Esophagus squamous epithelium (tissue), 5 donors: Measurements from ENCODE around the gene BRI3BP. TPM values are rescaled to one million over a fixed set of nuclear protein-coding genes. Genes with fewer than 3 reads are reported as not detected.
"Not testable (repeated sequence)": the region's sequence is repeated elsewhere in the genome, so short reads cannot be mapped to it uniquely, and the experiment has no call there.

Experiments used
- DNase-seq: peaks from one replicate; lab custom pipeline; 2025; lab: John Stamatoyannopoulos, UW
- H3K27ac ChIP-seq, 4 donors: fragments of 200-600 bp; sonication (generic); one replicate each; pipeline ENCODE4 v1.5.1; 2016 to 2019; ENCODE audit warnings: mild to moderate bottlenecking in 1 of 4
- H3K27me3 ChIP-seq, 4 donors: fragments of 200-600 bp; sonication (generic); 1 replicate in 3 of 4; 2 replicates in 1 of 4; pipeline versions ENCODE4 v1.5.1 to v1.6.0; 2017 to 2021; ENCODE audit warnings: antibody characterized with exemption in 1 of 4
- H3K36me3 ChIP-seq, 3 donors: fragments of 200-600 bp; sonication (generic); one replicate each; pipeline ENCODE4 v1.5.1; 2016 to 2019
- H3K4me1 ChIP-seq, 3 donors: fragments of 200-600 bp; sonication (generic); one replicate each; pipeline ENCODE4 v1.5.1; 2017 to 2019
- H3K4me3 ChIP-seq, 4 donors: fragments of 200-600 bp; sonication (generic); 1 replicate in 3 of 4; 2 replicates in 1 of 4; pipeline ENCODE4 v1.5.1; 2016 to 2019; ENCODE audit warnings: mild to moderate bottlenecking in 2 of 4, moderate library complexity in 1 of 4
- H3K9me3 ChIP-seq, 3 donors: fragments of 200-600 bp; sonication (generic); one replicate each; pipeline ENCODE4 v1.5.1; 2016 to 2019
- POLR2A ChIP-seq, 4 donors: fragments of 450-650 bp; IDR thresholded peaks; one replicate each; pipeline ENCODE4 v1.6.1; 2017; ENCODE audit warnings: antibody characterized with exemption in 4 of 4, mild to moderate bottlenecking in 4 of 4, moderate library complexity in 3 of 4
- WGBS, 2 donors: methylation state at CpG; one replicate each; pipeline ENCODE4 v1.1.5; 2018; 5-methylcytosine and 5-hydroxymethylcytosine counted together
- intact Hi-C: fragments of 100-400 bp; cut with DNase I; formaldehyde crosslinking; loops from one replicate; pipeline ENCODE4 v1.15.0; 2022
- total RNA-seq, 4 donors: library from RNA; depleted of rRNA; stranded (reverse); fragments of >200 nt; gene quantifications; one replicate each; pipeline ENCODE4 v1.1.0, GENCODE V29; 2016
- TF ChIP-seq, protein P1 (sequence below), 6 experiments: fragments of 450-650 bp in 4 of 6; fragments of 200-600 bp in 2 of 6; sonication (generic) in 2 of 6; IDR thresholded peaks; one replicate each; pipeline ENCODE4 v1.5.1; 2016 to 2019; ENCODE audit warnings: antibody characterized with exemption in 6 of 6, mild to moderate bottlenecking in 4 of 6, moderate library complexity in 4 of 6
- donor health status: DM: yes; HTN: yes; CAD: no.

The BRI3BP gene
- total RNA-seq, 4 donors from 2014 or later: 9.7 to 23.4 (median 14.9) TPM

DNA sequence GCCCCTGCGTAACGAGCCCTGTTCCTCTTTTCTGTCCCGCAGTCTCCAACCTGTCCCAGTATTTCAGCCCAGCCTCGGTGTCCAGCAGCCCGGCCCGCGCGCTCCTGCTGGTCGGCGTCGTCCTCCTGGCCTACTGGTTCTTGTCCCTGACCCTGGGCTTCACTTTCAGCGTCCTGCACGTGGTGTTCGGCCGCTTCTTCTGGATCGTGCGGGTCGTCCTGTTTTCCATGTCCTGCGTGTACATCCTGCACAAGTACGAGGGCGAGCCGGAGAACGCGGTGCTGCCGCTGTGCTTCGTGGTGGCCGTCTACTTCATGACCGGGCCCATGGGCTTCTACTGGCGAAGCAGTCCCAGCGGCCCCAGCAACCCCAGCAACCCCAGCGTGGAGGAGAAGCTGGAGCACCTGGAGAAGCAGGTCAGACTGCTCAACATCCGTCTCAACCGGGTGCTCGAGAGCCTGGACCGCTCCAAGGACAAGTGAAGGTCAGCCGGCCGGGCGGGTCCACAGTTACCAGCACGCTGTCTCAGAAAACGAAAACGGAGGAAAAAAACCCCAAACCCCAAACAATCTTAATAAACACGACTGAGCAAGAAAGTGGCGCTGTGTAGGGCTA is 31.6 kb downstream of the BRI3BP start:
- intact Hi-C loops: no loop called here
- Histone ChIP-seq H3K27ac (no peak overlapping the region), H3K36me3 (peaks cover 0 to 26% (median 0%) of the 10 kb centered on the region in 3 donors), H3K9me3 (no peaks in the 10 kb centered on the region), H3K4me1 (no peaks in the 10 kb centered on the region), H3K27me3 (no peaks in the 10 kb centered on the region), H3K4me3 (no peak overlapping the region)
- TF ChIP-seq POLR2A (IDR thresholded peaks at IDR 0.05): no peak
- TF ChIP-seq, protein P1, sequence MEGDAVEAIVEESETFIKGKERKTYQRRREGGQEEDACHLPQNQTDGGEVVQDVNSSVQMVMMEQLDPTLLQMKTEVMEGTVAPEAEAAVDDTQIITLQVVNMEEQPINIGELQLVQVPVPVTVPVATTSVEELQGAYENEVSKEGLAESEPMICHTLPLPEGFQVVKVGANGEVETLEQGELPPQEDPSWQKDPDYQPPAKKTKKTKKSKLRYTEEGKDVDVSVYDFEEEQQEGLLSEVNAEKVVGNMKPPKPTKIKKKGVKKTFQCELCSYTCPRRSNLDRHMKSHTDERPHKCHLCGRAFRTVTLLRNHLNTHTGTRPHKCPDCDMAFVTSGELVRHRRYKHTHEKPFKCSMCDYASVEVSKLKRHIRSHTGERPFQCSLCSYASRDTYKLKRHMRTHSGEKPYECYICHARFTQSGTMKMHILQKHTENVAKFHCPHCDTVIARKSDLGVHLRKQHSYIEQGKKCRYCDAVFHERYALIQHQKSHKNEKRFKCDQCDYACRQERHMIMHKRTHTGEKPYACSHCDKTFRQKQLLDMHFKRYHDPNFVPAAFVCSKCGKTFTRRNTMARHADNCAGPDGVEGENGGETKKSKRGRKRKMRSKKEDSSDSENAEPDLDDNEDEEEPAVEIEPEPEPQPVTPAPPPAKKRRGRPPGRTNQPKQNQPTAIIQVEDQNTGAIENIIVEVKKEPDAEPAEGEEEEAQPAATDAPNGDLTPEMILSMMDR (IDR thresholded peaks at IDR 0.05): no peak
- no peak for DNase-seq
- 92 to 94% methylated on average over 37 to 40 of the region's 43 CpGs for WGBS, 2 donors

DNA sequence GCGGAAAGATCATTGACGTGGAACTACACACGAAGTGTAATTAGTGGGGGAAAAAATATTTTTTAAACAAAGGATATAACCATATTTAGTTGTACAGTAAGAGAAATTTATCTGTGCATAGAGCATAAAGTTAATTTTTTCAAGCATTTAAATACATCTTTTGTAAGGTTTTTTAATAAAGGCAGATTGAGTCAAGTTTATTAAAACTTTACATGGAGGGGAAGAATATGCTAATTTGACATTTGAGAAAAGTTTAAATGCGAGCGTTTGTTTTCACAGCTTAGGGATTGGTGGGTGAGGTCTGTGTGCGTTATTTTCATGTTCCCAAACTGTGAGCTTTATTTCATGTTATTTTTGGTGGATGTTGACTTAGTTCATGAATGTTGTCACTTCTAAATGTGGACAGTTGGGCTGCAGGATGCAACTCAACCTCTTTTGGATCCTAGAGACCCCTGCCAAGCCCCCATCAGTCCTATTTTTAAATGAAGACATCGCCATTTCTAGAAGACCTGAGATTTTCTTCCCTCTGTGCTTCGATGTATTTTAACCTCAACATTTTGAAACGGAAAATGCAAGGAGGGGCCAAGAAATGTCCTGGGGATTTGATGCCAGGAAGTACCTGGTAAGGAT is 32.3 kb downstream of the BRI3BP start:
- no peak for TF ChIP-seq POLR2A (IDR thresholded peaks at IDR 0.05)
- TF ChIP-seq, protein P1 (IDR thresholded peaks at IDR 0.05): no peak
- H3K27ac ChIP-seq: no peak overlapping the region
- intact Hi-C loops: no loop called here
- peaks cover 0 to 26% (median 0%) of the 10 kb centered on the region in 3 donors for H3K36me3 ChIP-seq
- no peaks in the 10 kb centered on the region for H3K4me1 ChIP-seq
- H3K27me3 ChIP-seq: no peaks in the 10 kb centered on the region
- WGBS, 2 donors: 87 to 88% methylated on average over 9 of the region's 9 CpGs
- no peak overlapping the region for H3K4me3 ChIP-seq
- H3K9me3 ChIP-seq: no peaks in the 10 kb centered on the region
- DNase-seq: no peak

DNA sequence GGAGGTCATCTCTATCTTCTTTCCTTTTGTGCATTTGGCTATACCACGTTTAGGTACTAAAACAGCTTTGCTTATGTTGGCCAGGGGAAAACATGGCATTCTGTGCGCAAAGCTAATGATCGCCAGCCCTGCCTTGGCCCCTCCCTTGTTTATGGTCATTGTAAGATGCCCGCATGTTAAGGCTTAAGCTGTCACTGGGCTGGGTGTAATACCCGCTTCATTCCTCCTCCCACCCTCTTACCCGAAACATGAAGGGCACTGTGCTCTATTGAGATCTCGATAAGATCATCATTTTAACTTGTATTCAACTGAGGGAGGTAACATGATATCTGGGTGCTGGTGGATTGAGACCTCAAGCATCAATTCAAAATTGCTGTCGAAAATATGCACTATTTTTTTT is 34.7 kb downstream of the BRI3BP start:
- WGBS, 2 donors: 85 to 93% methylated on average over 8 of the region's 8 CpGs
- no peaks in the 10 kb centered on the region for H3K9me3 ChIP-seq
- DNase-seq: no peak

DNA sequence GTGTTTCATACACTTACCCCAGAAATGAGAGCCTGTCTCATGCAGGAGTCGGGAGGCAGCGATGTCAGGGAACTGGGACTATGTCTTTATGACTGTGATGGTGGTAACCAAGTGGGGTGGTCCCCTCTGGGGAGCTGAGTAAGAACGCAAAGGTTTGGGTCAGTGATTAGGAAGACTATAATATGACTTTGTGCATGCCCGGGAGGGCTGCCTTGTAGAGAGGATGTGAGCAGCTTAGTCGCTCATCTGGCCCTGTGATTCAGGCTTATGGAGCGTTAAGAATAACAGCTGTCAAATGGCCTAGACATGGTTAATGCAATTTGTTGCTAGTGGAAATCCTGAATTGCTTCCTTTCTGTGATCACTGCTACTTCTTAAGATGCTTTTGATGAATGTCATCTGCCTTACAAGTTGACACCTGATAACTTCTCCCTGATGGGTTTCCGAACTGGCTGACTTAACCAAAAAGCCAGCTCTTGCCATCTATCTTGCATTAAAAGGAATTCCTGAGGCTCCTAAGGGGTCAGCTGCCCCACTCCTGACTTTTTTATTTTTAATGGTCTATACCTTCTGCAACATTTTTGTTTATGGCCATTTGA is 36.4 kb downstream of the BRI3BP start:
- Histone ChIP-seq H3K4me3 (no peak overlapping the region), H3K27me3 (no peaks in the 10 kb centered on the region), H3K36me3 (peaks cover 0 to 16% (median 0%) of the 10 kb centered on the region in 3 donors), H3K27ac (no peak overlapping the region), H3K9me3 (no peaks in the 10 kb centered on the region), H3K4me1 (no peaks in the 10 kb centered on the region)
- TF ChIP-seq, protein P1 (IDR thresholded peaks at IDR 0.05): no peak
- no peak for DNase-seq
- WGBS, 2 donors: 85 to 93% methylated on average over 7 of the region's 7 CpGs
- intact Hi-C loops: no loop called here

More for the DNA sequence above, 34.7 kb downstream of the BRI3BP start:
- Histone ChIP-seq H3K4me1 (no peaks in the 10 kb centered on the region), H3K36me3 (peaks cover 0 to 23% (median 0%) of the 10 kb centered on the region in 3 donors), H3K4me3 (no peak overlapping the region), H3K27me3 (no peaks in the 10 kb centered on the region), H3K27ac (no peak overlapping the region)
- no peak for TF ChIP-seq POLR2A (IDR thresholded peaks at IDR 0.05)
- TF ChIP-seq, protein P1 (IDR thresholded peaks at IDR 0.05): no peak
- intact Hi-C loops: no loop called here

DNA sequence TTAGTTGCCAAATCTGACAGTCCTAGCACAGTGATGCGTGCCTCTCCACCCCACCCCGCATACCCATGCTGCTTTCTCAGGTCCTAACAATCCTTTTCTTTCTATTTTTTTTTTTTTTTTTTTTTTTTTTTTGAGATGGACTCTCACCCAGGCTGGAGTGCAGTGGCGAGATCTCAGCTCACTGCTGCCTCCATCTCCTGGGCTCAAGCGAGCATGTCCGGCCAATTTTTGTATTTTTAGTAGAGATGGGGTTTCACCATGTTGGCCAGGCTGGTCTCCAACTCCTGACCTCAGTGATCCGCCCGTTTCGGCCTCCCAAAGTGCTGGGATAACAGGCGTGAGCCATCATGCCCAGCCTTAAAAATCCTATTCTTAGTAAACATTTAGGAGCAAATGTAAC is 38.0 kb downstream of the BRI3BP start:
- DNase-seq, H3K27ac ChIP-seq, H3K4me3 ChIP-seq, intact Hi-C loops, H3K36me3 ChIP-seq, H3K27me3 ChIP-seq, H3K9me3 ChIP-seq, H3K4me1 ChIP-seq: not testable (repeated sequence)
- 71 to 84% methylated on average over 7 to 9 of the region's 9 CpGs for WGBS, 2 donors
